Measurements from ENCODE around the gene HYLS1.

DNA sequence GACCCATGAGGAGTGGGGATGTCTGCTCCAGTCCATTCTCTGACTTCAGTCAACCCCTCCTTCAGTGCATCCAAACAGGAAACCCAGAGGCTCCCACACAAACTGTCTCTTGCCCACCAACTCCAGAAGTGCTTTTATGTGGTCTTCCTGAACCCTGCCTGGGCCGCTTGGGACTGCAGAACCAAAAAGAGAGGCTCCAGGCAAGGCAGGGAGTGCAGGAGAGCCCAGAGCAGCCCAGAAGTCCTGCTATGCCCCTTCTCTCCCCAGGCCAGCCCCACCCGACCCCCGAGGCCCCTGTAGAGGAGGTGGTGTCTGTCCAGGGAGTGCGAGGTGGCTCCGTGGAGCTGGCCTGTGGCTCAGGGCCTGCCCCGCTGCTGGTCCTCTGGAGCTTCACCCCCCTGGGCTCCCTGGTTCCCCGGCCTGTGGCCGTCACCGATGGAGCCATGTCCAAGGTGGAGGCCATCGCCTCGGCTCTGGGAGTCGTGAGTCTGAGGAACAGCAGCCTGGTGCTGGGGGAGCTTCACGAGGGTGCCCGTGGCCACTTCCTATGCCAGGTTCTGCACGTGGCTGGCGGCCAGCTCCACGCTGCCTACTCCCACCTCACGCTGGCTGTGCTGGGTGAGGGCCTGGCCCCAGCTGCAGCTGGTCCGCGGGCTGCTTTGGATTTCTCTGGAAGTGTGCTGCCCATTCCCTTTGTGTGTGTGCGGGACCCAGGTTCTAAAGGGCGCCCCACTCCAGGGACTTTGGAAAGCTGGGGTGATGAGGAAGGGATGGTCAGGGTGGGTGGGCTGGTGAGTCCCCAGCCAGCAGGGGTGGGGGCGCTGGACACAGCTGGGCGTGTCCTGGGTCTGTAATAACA is 60.2 kb downstream of the HYLS1 start:
- TF ChIP-seq, protein P1, sequence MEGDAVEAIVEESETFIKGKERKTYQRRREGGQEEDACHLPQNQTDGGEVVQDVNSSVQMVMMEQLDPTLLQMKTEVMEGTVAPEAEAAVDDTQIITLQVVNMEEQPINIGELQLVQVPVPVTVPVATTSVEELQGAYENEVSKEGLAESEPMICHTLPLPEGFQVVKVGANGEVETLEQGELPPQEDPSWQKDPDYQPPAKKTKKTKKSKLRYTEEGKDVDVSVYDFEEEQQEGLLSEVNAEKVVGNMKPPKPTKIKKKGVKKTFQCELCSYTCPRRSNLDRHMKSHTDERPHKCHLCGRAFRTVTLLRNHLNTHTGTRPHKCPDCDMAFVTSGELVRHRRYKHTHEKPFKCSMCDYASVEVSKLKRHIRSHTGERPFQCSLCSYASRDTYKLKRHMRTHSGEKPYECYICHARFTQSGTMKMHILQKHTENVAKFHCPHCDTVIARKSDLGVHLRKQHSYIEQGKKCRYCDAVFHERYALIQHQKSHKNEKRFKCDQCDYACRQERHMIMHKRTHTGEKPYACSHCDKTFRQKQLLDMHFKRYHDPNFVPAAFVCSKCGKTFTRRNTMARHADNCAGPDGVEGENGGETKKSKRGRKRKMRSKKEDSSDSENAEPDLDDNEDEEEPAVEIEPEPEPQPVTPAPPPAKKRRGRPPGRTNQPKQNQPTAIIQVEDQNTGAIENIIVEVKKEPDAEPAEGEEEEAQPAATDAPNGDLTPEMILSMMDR (IDR thresholded peaks at IDR 0.05) = no peak
- TF ChIP-seq ZFX (IDR thresholded peaks at IDR 0.05; ENCODE audit: borderline replicate concordance) = no peak

Measured in 22Rv1 (cell line).